Activated CD4-positive, alpha-beta T cell treated with anti-CD3 and anti-CD28 coated beads, Interleukin-2, amount 50 U/mL, for 16 hours (primary cell): ENCODE results near the gene LAMC1.

Source experiments
- DNase-seq: peaks from one replicate; pipeline ENCODE4 v3.0.0-alpha.2; 2020

LAMC1 gene

DNA sequence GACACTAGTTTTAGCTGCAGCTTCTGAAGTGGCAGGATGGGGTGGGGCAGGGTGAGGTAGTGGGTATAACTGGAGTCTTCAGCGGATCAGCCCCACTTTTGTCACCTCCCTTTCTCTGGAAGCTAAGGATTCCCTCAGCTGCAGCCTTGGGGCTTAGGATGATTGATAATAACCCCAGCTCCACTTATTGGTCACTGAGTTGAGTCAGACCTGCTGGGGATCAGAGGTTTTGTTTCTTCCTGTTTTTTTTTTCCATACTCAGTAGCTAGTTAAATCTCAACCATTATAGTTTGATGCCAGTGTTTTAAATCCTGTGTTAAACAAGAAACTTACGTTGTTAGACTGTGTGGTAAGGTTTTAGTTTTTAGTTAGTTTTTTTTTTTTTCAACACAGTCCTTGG is 57.2 kb downstream of the LAMC1 start:
- no peak for DNase-seq

DNA sequence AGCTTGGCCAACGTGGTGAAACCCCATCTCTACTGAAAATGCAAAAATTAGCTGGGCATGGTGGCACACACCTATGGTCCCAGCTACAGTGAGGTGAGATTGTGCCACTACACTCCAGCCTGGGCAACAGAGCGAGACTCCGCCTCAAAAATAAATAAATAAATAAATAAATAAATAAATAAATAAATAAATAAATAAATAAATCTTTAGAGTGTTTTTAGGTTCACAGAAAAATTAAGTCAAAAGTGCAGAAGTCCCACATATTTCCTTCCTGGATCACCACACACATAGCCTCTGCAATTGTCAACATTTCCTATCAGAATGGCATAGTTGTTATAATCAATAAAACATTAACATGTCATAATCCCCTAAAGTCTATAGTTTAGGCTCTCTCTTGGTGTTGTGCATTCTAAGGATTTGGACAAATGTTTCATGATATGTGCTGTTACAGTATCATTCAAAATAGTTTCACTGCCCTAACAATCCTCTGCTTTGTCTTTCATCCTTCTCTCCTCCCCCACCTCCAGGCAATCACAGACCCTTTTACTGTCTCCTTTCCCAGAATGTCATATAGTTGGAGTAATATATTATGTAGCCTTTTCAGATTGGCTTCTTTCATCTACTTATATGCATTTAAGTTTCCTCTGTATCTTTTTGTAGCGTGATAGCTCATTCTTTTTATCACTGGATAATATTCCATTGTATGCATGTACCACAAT is 58.3 kb downstream of the LAMC1 start:
- no peak for DNase-seq

DNA sequence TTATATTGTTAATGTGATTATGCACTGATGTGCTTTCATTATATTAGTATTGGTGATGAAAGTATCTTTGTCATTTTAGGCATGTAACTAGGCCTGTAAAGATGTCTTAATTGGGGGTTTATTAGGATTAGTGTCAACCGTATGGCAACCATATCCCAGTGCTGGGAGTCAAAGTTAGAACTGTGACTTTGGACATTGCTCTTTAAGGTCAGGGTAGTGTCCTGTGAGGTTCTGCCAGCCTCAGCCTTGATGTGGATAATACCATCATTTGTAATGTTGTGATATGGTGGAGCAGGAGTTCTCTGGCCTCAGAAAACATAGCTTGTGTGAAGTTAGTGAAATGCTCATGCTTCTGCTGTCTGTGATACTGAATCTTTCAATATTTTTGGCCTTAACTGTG is 59.4 kb downstream of the LAMC1 start:
- no peak for DNase-seq

DNA sequence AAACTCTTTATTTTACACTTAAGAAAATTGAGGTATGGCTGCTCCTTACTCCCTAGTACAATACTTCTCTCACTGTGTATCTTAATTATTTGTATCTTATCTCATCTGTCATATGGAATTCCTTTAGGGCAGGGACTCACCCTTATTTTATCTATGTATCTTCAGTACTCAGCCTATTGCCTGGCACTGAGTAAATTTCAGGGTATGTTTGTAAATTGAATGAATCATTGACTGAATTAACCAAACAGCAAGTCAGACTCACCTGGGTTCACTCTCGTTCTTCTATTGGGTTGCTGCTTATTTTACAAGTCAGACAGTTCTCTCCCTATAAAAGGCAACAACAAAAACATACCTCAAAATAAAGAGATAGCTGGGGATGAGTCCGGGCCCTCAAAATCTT is 63.8 kb downstream of the LAMC1 start:
- DNase-seq = no peak

DNA sequence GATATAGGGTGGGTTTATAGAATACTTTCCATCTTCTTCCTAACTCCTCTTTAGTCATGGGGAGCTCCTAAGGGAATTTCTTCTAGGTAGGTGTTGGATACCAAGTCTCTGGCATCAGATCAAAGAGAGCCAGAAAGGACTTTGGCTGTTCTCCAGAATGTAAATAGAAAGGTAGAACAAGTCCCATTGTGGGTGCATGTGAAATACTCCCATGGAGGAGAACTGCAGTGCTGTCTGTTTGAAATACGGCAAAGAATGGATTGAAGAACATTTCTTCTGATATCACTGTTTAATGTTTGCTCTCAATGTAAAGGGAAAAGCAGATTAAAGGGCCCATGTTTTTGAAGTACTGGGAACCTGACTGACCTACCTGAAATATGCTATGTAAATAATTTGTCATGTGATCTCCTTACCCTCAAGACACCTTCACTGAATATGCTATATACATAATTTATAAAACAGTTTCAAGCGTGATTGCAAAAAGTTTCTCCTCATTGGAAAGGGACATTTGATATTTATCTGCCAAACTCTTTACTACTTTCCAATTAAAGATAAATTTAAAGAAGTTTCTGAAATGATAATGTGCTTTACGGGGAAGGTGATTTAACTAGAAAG is 65.9 kb downstream of the LAMC1 start:
- no peak for DNase-seq

DNA sequence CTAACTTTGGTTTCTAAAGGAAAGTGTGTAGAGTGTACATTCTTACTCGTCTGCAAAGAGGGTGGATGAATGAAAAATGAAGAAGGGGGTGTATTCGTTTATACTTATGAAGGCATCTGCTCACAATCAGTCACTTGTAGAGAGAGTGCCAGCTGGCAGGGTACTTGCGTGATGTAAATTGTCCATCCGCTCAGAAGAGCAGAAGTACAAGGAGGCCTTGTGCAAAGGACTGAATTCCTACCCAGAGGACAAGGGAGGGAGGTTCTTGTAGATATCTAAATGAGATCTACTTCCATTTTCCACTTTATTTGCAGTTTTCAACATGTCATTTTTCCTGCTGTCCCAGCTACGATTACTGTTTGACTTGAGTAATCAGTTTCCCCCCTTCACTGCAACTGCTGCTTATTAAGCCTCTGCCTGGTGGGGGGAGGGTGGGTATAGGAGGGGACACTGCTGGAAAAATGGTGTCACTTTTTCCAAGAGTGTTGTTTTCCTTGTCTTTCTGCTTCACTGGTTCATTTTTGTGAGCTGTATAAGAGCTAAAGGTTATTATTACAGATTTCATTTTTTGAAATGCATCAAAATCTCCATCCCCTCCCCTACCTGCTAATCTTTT is 67.3 kb downstream of the LAMC1 start:
- DNase-seq = no peak

DNA sequence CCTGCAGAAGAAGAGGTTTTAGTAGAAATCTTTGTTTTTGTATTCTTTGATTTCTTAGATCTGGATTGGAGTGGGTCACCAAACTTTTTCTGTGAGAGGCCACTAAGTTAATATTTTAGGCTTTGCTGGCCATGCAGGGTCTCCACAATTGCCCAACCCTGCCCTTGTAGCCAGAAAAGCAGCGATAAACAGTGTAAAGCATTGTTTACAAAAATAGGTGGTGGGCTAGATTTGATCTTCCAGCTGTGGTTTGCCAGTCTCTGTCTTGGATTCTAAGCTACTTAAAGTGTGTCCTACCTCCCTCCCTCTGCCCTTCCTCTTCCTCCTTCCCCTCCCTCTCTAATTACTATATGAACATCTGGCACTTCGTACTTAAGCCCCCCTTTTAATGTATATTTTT is 68.0 kb downstream of the LAMC1 start:
- DNase-seq = no peak

DNA sequence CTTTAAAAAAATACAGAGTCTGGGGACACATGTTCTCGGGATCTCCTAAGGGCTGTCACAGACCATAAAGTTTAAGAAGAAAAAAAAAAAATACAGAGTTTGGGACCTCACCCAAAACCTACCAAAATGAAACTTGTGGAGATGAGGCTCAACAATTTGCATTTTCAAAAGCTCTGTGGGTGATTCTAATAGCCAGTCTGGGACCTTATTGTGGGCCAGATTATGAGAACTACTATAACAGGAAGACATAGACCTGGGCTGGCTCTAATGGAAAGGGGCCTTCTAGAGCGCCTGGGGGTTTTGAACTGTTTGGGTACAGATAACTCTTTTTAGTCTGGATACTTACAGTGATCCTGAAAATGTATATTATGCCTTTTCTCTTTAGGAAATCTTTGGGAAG is 69.1 kb downstream of the LAMC1 start:
- no peak for DNase-seq

DNA sequence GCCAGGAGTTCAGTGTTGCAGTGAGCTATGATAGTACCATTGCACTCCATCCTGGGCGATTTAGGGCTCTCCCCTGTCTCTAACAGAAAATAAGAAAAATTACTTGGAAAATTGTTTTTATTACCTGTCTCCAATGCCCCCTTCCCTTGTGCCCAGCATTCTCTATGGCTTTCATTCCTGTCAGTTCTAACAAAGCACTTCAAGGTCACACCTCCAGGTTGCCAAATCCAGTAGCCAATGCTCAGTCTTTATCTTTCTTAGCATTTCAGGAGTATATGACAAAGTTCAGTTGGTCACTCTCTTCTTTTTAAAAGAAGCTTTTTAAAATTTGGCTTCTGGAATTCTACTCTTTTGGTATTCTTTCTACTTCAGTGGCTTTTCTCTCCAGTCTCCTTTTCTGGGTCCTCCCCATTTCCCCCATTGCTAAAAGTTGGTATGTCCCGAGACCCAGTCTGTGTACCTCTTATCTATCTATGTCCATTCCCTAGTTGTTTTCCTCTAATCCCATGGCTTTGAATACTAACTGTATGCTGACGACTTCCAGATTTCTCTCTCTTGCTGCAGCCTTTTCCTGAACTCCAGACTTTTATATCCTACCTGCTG is 69.9 kb downstream of the LAMC1 start:
- no peak for DNase-seq

DNA sequence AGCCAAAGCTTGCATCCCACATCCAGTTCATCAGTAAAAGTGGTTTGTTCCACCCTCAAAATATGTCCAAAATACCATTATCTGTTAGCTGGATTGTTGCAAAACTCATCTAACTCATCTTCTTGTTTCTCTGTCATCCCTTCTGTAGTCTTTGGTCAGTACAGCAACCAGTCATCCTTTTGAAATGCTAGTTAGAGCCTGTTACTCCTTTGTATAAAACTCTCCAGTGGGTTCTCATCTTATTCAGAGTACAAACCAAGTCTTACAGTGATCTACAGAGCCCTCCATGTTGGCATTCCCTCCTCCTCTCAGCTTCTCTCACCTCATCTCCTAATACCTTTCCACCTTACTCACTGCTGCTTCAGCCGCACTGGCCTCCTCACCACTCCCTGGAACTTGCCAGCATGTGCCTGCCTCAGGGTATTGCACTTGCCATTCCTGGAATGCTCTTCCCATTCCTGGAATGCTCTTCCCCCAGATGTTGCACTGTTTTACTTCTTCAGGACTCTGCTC is 70.6 kb downstream of the LAMC1 start:
- DNase-seq = no peak

DNA sequence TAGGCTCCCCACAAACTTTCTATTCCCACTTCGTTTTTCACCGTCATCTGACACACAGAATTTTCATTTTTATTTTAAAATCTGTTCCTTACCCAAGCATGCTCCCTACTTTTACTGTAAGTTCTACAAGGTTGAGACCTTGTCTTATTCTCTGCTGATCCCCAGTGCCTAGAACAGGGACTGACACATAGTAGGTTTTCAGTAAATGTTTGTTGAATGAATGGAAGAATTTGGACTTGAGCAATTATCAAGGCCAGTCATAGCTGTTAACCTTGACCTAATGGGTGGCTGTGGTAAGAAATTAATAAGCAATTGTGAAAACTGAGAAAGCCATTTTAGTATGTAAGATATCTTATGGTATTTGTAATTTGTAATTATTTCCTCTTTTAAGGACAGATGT is 71.1 kb downstream of the LAMC1 start:
- DNase-seq = no peak

DNA sequence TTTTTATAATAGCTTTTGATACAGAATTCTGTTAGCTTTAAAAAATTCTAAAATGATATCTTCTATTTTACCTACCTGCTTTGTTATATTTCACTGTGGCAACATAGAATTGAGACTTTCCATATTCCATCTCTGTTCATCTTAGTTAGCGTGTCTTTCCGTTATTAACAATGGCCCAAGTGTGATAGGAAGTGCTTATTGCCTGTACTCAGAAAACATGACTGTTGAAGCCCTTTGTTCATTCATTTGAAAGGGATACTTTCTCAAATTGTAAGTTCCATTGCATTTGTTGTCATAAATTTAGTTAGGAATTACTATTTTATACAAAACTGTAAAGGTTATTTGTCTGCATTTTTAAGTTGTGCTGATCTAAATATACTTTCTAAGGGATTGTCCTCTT is 73.1 kb downstream of the LAMC1 start:
- DNase-seq = no peak

DNA sequence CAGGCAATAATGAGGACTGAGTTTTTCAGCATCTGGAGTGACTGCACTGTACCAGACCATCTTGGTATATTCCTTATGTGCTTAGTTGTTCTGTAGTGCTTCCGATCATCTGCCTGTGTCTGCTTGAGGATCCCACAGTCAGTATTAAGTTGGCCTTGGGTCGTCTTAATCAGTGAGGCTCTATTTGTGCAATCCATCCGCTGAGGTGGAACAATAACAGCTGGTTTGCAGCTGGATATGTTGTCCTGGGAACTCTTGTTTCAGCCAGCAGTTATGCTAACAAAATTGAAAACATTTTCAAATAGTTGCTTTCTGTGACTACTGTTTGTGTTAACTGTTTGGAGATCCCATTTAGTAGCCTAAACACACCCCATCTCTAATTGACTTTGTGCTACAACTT is 73.7 kb downstream of the LAMC1 start:
- DNase-seq = no peak

DNA sequence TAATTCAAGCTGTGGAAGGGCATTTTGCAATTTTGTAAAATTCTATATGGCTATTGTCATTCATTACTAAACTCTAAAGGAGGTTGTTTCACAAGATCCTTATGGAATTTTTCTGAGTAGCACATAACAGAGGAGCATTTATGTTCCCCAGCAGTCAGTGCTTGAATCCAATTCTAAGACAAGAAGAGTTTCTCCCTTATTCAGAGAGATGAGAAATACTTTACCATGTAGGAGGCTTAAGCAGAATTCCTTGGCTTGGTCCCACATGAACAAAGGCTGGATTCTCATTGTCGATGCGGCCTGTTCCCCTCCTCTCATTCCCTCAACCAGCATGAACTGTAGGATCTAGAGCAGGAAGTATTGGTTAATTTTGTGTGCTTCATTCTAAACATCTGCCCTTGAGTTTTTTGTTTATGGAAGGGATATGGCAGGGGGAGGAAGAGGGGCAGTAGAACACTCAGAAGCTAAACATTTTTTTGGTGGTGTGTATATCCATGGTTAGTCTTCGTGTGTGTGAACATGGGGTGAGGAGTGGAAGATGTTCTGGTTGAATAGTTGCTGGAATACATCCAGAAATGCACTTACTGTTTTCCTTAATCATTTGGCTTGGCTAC is 74.3 kb downstream of the LAMC1 start:
- no peak for DNase-seq

DNA sequence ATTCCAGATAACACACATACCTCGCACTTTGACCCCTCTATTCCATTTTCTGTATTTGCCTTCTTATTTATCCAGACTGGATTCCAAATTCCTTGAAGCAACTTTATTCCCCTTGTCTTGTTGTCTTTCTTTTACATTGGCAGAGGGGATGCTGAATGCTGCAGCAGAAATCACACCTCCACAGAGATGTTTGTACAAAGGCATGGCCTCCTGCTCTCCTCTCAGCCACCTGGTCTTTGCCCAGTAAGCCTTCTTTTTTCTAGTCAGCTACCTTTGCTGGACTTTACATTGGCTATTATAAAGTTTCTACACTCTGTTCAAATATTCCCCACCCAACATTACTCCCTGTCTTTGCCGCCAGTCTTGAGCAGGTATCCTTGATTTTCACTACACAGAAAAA is 75.1 kb downstream of the LAMC1 start:
- DNase-seq = no peak

DNA sequence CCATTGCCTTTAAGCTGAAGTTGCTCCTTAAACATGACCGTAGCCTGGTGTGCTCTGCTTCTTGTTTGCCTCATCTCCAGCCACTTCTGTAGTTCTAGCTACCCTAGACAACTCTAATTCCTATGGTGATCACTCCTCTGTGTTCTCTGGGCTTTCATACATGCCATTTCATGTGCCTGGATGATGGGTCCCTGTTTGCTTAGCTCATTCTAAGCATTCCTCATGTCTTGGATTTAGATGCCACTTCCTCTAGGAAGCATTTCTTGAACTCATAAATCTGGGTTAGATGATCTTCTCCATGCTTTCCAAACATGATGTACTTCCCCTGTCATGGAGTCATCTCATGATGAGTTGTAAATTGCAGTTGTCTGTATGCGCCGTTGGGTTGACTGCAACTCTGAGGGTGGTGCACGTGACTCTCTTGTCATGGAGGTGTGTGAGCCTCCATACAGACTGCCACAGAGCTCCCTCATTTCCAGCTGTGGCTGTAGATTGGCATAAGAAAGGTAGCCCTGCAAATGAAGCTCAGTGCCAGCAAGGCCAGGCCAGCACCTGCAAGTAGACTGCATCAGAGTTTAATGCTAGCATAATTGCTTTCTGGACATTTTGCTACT is 77.2 kb downstream of the LAMC1 start:
- no peak for DNase-seq

DNA sequence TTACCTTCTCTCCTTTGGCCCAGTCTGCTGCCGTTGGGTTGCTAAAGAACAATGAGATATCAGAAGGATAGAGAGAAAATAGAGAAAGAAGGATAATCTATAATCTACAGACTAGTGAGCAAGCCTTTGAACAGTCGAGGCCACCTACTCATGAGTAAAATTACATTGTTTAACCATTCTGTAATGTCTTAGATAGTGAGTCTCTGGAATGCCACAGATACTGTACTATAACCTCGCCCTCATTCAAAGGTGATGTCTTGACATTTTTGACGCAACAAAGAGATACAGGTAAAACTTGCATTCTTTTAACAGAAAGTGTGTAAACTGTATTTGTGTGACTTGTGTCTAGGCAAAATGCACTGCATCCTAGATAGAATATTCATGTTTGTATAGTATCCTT is 77.9 kb downstream of the LAMC1 start:
- DNase-seq = no peak

DNA sequence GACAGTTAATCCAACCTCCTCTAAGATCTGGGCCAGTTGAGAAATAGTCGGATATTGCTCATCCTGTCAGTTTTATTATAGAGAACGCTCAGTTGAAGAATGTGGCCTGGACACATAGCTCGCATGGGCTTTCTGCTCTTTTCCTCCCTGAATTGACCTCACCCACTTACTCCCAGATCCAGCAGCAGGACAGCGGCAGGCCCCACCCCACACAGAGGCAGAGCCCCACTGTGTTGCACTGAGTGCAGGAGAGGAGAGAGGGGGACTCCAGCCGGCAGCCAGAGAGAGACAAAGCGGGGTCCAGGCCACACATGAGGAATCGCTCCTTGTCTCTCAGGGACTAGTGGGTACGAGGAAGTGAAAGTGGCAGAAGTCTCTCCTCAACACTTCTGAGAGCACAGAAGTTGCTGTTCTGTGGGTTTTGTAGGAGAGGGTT is 78.6 kb downstream of the LAMC1 start:
- no peak for DNase-seq

DNA sequence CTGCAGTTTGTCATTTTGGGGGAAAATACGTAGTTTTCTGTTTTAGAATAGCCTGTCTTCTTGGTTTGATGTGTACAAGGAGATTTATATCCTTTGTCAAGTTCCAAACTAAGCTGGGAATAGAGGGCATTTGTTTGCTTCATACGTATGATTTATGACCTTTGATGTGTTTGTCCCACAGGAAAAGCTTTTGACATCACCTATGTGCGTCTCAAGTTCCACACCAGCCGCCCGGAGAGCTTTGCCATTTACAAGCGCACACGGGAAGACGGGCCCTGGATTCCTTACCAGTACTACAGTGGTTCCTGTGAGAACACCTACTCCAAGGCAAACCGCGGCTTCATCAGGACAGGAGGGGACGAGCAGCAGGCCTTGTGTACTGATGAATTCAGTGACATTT is 79.9 kb downstream of the LAMC1 start:
- no peak for DNase-seq

DNA sequence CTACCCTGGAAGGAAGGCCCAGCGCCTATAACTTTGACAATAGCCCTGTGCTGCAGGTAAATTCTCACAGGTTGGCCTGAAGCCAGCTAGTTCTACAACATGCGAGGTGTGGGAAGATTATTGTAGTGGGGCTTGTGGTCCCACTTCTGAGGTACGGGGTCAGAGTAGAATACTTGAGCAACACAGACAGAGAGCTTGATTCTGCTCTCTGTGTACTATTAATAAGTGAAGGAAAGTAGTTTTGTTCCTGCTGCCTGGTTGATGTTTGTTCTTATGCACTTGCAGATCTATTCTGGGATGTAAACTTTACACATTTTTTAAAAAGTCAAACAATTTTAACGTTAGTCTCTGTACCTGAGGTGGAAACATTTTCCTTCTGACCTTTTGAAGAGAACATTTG is 80.4 kb downstream of the LAMC1 start:
- no peak for DNase-seq

DNA sequence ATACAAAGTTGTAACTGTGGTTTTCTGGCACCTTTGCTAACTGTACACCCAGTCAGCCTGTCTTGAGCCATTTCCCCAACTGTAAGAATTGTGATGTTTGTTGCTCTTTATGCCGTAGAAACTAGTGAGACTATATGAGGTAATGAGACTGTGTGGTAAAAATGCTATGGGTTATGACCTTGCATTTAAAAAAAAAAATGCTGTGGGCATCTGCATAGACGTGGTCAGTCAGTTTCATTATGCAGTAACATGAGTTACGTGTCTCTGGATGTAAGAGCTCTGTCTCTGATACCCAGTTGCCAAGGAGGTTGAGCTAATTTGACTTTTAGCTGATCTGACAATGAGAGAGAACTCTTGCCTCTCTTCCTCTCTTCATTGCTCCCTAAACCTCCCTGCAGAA is 82.2 kb downstream of the LAMC1 start:
- DNase-seq = no peak

DNA sequence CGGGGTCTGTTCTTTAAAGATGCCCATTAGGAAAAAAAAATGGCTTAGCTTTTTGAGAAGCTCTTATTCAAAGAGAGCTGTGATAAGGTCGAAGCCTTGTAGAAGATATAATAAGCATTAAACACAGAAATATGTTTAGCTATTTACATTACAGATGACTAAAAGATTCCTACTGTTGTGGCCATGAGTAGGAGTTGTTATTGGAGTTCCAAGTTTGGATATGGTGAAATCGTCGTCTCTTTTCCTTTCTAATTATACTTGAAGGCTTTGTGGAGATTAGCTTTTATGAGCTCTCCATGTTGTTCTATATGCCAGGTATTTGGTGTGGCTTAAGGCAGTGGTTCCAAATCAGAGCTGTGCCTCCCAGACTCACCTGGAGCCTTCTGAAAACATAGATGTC is 82.9 kb downstream of the LAMC1 start:
- no peak for DNase-seq

DNA sequence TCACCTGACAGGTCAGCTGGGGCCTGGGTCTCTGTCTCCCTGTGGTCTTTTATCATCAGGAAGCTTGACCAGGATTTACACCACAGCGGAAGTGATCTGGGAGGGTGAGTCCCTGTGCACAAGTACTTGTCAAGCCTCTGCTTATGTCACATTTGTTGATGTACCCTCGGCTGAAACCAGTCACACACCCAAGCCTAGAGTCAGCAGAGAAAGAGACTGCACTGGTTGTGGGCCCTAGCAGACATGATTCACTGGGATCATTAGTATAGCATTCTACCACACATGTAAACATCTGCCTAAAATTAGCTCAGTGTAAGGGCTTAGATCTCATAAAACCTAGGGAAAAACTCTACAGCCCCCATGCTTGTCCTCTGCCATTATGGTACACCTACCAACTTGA is 83.5 kb downstream of the LAMC1 start:
- DNase-seq = no peak
